Activated T-helper 9 cell treated with anti-CD3 and anti-CD28 coated beads, Interleukin-2, amount 50 U/mL, for 16 hours (primary cell): Measurements from ENCODE around the gene BOK.

Experiments used
- DNase-seq: peaks from one replicate; pipeline ENCODE4 v3.0.0-alpha.2; 2020; ENCODE audit warnings: low read depth

BOK gene

DNA sequence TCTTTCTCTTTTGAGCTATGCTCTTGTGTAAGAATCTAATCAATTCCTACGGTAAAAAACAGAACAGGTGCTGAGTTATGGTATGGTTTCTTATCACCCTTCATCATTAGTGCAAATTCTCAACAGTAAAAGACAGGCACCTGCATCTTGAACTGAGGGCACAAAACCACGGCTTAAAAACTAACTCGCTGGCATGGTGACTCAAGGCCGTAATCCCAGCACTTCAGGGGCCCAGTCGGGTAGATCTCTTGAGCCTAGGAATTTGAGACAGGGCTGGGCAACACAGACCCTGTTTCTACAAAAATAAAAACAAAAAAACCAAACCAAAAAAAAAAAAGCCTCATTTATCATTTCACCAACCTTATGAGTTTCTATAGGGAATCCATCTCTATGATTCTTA, 45.1 kb downstream of the BOK start:
- DNase-seq: no peak

DNA sequence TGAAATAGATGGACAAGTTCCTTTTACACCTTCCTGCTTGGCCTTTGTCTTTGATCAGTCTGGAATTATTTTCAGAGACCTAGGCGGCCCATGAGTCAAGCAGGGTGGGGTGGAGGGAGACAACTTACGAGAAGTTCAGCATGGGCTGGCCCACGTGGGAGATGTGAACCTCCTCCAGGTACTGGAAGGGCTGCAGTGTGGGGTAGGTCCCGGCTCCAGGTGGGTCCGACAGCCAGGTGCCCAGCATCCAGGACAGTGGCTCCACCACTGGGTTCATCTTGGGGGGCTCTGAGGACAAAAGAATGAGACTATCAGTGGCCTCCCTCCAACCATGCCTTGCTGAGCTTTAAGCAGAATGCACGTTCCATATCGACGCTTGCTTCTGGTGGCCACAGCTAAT, 47.6 kb downstream of the BOK start:
- DNase-seq: no peak

- DNase-seq: no peak
Measured at GRCh38 chr2:241607162-241607885, 48.8 kb downstream of the BOK start.

DNA sequence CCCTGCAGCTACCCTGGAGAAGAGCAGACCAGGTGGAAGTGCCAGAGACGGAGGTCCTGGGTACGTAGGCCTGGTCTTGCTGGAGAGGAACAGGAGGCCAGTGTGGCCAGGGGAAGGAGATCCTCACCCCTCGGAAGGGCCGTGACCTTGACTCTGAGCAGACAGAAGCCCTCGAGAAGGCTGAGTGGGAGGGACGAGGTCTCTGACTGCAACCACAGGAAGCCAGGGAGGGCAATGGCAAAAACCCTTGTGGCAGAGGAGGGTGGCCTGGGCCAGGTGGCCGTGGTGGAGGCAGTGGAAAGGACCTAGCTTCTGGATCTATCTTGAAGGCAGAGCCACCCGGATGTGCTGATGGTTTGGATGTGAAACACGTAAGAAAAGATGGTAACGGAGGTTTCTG, 50.3 kb downstream of the BOK start:
- DNase-seq: no peak

GRCh38 chr2:241609859-241610793, 51.6 kb downstream of the BOK start:
- DNase-seq: peak; percentile 86

GRCh38 chr2:241611062-241611461, 52.5 kb downstream of the BOK start:
- DNase-seq: no peak

DNA sequence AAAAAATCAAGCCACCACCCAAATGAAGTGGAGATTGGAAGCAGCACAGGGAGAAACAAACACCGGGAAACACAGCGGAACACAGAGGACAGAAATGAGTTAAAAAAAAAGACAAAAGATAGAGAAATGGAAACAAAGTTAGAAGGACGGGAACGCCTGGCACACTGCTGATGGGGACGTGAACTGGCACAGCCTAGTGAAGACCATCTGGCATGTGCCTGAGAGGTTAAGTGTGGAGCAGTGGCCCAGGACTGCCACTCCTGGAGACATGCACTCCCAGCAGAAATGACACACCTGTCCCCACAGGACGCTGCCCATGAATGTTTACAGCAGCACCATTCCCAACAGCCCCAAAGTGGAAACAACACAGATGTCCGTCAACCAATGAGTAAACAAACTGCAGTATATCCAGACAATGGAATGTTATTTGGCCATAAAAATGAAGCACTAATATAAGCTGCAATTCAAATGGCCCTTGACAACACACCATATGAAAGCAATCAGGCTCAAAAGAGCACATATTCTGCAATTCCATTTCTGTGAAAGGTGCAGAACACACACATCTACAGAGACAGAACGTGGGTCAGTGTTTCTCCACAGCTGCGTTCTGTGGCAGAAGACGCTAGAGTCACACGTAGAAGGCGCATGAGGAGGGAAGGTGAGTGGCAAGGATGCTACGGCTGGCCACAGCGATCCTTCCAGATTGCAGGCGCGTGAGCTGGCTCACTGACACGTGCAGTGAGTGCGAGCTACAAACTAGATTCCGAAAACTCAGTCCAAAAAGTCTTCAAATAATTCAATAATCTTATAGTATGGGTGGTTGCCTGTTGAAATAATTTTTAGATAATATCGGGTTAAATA, 53.8 kb downstream of the BOK start:
- DNase-seq: no peak

DNA sequence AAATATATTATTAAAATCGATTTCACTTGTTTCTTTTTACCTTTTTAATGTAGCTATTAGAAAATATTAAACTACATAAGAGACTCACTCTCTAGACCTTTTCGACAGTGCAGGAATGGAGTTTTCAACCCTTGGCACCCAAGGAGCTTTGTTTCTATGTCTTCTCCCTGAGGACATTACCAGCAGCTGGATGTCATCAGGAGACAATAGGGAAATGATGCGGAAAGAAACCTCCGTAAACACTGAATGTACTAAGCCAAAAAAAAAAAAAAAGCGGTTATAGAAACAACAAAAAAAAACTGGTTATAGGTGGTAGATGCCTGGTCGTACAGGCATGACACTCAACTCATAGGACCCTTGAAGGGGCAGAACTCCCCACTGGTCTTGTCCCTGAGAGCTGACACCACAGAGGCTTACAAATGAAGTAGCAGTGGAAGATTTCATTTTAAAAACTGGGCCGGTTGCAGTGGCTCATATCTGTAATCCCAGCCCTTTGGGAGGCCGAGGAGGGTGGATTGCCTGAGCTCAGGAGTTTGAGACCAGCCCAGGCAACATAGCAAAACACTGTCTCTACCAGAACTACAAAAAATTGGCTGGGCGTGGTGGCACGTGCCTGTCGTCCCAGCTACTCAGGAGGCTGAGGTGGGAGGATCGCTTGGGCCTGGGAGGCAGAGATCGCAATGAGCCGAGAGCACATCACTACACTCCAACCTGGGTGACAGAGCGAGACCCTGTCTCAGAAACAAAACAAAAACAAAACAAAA, 54.7 kb downstream of the BOK start:
- no peak for DNase-seq

GRCh38 chr2:241615041-241615440, 56.5 kb downstream of the BOK start:
- no peak for DNase-seq

GRCh38 chr2:241615522-241616052, 57.0 kb downstream of the BOK start:
- no peak for DNase-seq

DNA sequence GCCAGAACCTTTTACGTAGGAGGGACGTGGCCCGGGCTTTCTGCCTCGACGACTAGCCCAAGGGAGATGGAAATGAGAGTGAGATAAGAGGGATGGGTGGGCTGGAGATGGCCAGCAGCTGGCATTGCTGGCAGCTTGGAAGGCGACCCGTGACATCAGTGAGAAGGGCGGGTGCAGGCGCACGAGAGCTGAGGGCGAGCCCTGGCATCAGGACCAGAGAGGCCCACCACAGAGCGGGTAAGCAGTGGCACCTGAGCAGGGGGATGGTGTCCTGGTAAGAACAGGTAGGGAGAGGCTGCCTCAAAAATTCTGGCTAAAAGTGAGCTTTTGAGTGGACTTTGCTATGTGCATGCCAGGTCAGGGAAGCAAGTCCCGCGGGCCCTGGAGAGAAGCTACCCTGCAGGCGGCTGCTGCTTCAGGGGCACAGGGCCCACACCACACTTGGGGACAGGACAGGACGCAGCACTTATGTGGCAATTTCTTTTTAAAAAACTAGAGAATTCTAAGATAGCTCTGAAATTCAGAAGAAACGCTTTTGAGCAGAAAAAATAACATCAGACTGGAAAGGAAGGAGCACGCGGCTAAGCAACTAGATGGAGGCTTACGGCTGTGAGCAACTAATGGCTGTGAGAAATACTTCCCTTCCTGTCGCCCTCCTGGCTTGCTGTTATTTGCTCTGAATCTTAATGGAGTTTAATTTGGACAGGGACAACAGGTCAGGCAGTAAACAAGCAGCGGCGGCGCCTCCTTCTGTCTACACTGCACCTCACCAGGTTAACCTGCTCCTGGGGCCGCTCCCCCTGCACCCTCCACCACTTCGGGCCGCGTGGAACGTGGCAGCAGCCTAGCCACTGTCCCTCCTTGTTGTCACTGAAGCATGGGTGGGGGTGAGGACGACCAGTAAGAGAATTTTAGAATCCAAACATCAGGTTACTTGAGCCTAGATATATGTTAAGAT, 57.9 kb downstream of the BOK start:
- DNase-seq: no peak

DNA sequence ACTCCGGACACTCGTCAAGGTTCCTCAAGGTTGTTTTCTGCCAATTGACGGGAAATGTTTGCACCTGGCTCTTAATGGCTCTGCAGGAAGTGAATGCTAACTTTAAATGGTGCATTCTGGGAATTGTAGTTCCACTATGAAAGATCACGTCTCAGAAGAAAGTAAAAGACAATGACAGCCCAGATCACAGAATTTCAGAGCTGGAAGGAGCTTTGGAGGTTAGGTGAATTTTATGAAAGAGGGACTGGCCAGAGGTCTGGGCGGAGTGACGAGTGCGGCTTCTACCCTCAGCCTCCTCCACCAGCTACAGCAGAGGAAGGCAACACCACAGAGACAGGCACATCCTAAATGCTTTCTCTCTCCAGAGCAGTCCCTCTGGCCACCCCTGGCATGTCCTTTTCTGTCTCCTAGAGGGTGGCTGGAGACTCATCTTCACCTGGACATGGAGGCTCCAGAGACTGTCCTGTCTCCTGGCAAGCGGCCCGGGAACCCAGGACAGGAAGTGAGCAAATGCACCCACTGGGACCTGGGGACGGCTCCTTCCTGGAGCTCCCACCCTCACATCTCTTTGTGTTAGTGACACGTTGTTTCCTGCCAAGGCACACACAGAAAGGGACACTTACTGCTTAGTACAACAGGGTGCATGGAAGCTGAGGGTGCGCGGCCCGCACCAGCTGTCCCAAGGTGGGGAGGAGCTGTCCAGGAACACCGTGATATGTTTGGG, 59.0 kb downstream of the BOK start:
- no peak for DNase-seq

DNA sequence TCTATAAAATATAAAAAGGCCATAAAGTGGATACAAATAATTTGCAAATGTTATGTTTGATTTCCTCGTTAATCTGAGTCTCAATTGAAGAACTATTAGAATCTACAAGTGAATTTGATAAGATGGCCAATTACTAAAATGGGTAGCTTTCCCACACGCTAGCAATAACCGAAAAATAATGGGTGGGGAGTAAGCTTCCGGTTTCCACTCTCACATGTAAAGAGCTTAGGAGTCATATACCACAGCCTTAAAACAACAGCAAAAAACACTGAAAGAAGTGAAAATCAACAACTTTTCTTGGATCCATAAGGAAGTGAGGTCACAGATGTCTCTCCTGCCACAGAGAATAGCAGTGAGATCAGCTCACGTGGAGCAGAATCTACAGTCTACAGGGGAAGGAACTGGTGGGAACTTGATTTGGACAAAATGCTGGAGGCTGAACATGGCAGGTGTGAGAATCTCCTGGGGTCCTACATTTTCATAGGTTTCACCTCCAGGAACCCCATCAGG, 59.8 kb downstream of the BOK start:
- DNase-seq: no peak

GRCh38 chr2:241618829-241619228, 60.3 kb downstream of the BOK start:
- DNase-seq: no peak

- no peak for DNase-seq
Measured at GRCh38 chr2:241619597-241620418, 61.3 kb downstream of the BOK start.

- peak; percentile 51 for DNase-seq
Measured at GRCh38 chr2:241620419-241620769, 61.8 kb downstream of the BOK start.
